Upper lobe of right lung (tissue), 1 donor: ENCODE measurements around the gene MAJIN. TPM values are rescaled to one million over a fixed set of nuclear protein-coding genes. Genes with fewer than 3 reads are reported as not detected.

Experiments used
- ATAC-seq: fragments of 200-7000 bp; cut with Tn5 transposase; one replicate; pipeline ENCODE4 v1.9.1; 2020; ENCODE audit warnings: mild to moderate bottlenecking, moderate library complexity
- DNase-seq: peaks from one replicate; pipeline ENCODE4 v3.0.0-alpha.2; 2020
- H3K27ac ChIP-seq: fragments of 200-600 bp; one replicate; pipeline ENCODE4 v1.8.0; 2022
- H3K27me3 ChIP-seq: fragments of 200-600 bp; one replicate; pipeline ENCODE4 v1.8.0; 2022; ENCODE audit warnings: mild to moderate bottlenecking
- H3K36me3 ChIP-seq: fragments of 200-600 bp; one replicate; pipeline ENCODE4 v1.8.0; 2022
- H3K4me1 ChIP-seq: fragments of 200-600 bp; one replicate; pipeline ENCODE4 v1.8.0; 2022
- H3K4me3 ChIP-seq: fragments of 200-600 bp; one replicate; pipeline ENCODE4 v1.8.0; 2022; ENCODE audit warnings: mild to moderate bottlenecking
- H3K9me3 ChIP-seq: fragments of 200-600 bp; one replicate; pipeline ENCODE4 v1.8.0; 2022
- CTCF ChIP-seq: fragments of 200-600 bp; IDR thresholded peaks from one replicate; pipeline ENCODE4 v1.8.0; 2022; ENCODE audit warnings: antibody characterized with exemption
- intact Hi-C: fragments of 100-400 bp; cut with DNase I; formaldehyde crosslinking; loops from one replicate; pipeline ENCODE4 v1.11.0; 2022
- long read RNA-seq: library from polyadenylated mRNA; unstranded; transcript quantifications from one replicate; pipeline ENCODE4 v2.0.0, GENCODE V29; 2021
- total RNA-seq: library from RNA; stranded (reverse); fragmentation: NEBNext Ultra II Directional; extraction: Animal tissue kit (Norgen Biotek cat#: 25700); gene quantifications from one replicate; pipeline ENCODE4 v1.2.1, GENCODE V29; 2021
- donor health status: DM: no; HTN: yes; CAD: no; lungs with severe emphysema.

The MAJIN gene
- total RNA-seq, result not detected
- long read RNA-seq, result 0 reads

GRCh38 chr11:64971421-64972233 is at the start of gene MAJIN:
Gene MAJIN, minus strand, starts transcription at chr11:64972108. Its CDS starts 12,703 bp downstream, at chr11:64959405.
- TF ChIP-seq CTCF, result no peak
- Histone ChIP-seq H3K4me1 (peaks cover 5% of the 10 kb centered on the region), H3K36me3 (no peaks in the 10 kb centered on the region), H3K4me3 (peak within 1 kb of the TSS; percentile 47), H3K27me3 (no peaks in the 10 kb centered on the region), H3K27ac (peak within 1 kb of the TSS; percentile 33), H3K9me3 (no peaks in the 10 kb centered on the region)
- intact Hi-C loops, result no loop called here
- DNase-seq, result peak; percentile 95
- ATAC-seq, result peak; percentile 89

- Histone ChIP-seq H3K4me3 (no peak overlapping the region), H3K4me1 (no peaks in the 10 kb centered on the region), H3K36me3 (peaks cover 19% of the 10 kb centered on the region), H3K27me3 (no peaks in the 10 kb centered on the region), H3K27ac (no peak overlapping the region), H3K9me3 (no peaks in the 10 kb centered on the region)
- intact Hi-C loops, result no loop called here
- ATAC-seq (no peak), DNase-seq (no peak)
- no peak for TF ChIP-seq CTCF
These were observed 49.6 kb upstream of the MAJIN start for GRCh38 chr11:65021509-65021908.

GRCh38 chr11:65021003-65021402 is 49.1 kb upstream of the MAJIN start:
- Histone ChIP-seq H3K9me3 (no peaks in the 10 kb centered on the region), H3K4me1 (no peaks in the 10 kb centered on the region), H3K27me3 (no peaks in the 10 kb centered on the region), H3K36me3 (peaks cover 19% of the 10 kb centered on the region), H3K27ac (no peak overlapping the region), H3K4me3 (no peak overlapping the region)
- TF ChIP-seq CTCF, result no peak
- ATAC-seq, result no peak
- intact Hi-C loops, result no loop called here
- DNase-seq, result no peak

- Histone ChIP-seq H3K4me1 (peaks cover 9% of the 10 kb centered on the region), H3K27me3 (no peaks in the 10 kb centered on the region), H3K36me3 (peaks cover 19% of the 10 kb centered on the region), H3K27ac (no peak overlapping the region), H3K4me3 (no peak overlapping the region), H3K9me3 (no peaks in the 10 kb centered on the region)
- no peak for TF ChIP-seq CTCF
- ATAC-seq (peak; percentile 38), DNase-seq (no peak)
- intact Hi-C loops, result no loop called here
These were observed 47.9 kb upstream of the MAJIN start for GRCh38 chr11:65019824-65020223.

GRCh38 chr11:65017937-65018336 is 46.0 kb upstream of the MAJIN start:
- DNase-seq (no peak), ATAC-seq (no peak)
- H3K4me1 ChIP-seq, result peaks cover 15% of the 10 kb centered on the region
- no peaks in the 10 kb centered on the region for H3K27me3 ChIP-seq
- TF ChIP-seq CTCF, result no peak
- H3K36me3 ChIP-seq, result peaks cover 19% of the 10 kb centered on the region
- no peaks in the 10 kb centered on the region for H3K9me3 ChIP-seq
- no peak overlapping the region for H3K4me3 ChIP-seq
- no peak overlapping the region for H3K27ac ChIP-seq
- intact Hi-C loops, result no loop called here
